Upper lobe of left lung (tissue), 6 donors: Measurements from ENCODE around the gene MPC1. TPM values are rescaled to one million over a fixed set of nuclear protein-coding genes. Genes with fewer than 3 reads are reported as not detected.

Experiments
- ATAC-seq, 2 donors: fragments of 200-7000 bp; cut with Tn5 transposase; one replicate each; pipeline ENCODE4 v1.9.1; 2022; ENCODE audit warnings: mild to moderate bottlenecking in 2 of 2, moderate library complexity in 2 of 2; ENCODE audit not compliant: low FRiP score in 2 of 2
- DNase-seq, 2 donors: peaks; one replicate each; pipeline ENCODE4 v3.0.0-alpha.2; 2019 to 2020
- H3K27ac ChIP-seq, 4 donors: fragments of 200-600 bp; sonication (generic); one replicate each; pipeline ENCODE4 v1.5.1; 2016 to 2019
- H3K27me3 ChIP-seq, 4 donors: fragments of 200-600 bp; sonication (generic); one replicate each; pipeline ENCODE4 v1.5.1; 2017 to 2019
- H3K36me3 ChIP-seq, 4 donors: fragments of 200-600 bp; sonication (generic); one replicate each; pipeline ENCODE4 v1.5.1; 2016 to 2019
- H3K4me1 ChIP-seq, 4 donors: fragments of 200-600 bp; sonication (generic); one replicate each; pipeline ENCODE4 v1.5.1; 2018 to 2019
- H3K4me3 ChIP-seq, 4 donors: fragments of 200-600 bp; sonication (generic); one replicate each; pipeline ENCODE4 v1.5.1; 2017 to 2019; ENCODE audit warnings: mild to moderate bottlenecking in 2 of 4, moderate library complexity in 1 of 4
- H3K9me3 ChIP-seq, 4 donors: fragments of 200-600 bp; sonication (generic); one replicate each; pipeline ENCODE4 v1.5.1; 2018 to 2019
- CTCF ChIP-seq, 6 experiments: fragments of 450-650 bp in 4 of 6; fragments of 200-600 bp in 2 of 6; sonication (generic) in 2 of 6; IDR thresholded peaks; one replicate each; pipeline ENCODE4 v1.5.1; 2016 to 2019; ENCODE audit warnings: antibody characterized with exemption in 6 of 6
- EP300 ChIP-seq, 4 donors: sonication (generic); formaldehyde crosslinking; IDR thresholded peaks; one replicate each; pipeline ENCODE4 v1.5.1; 2017; ENCODE audit warnings: antibody characterized with exemption in 4 of 4, control low read depth in 2 of 4
- POLR2A ChIP-seq, 4 donors: fragments of 450-650 bp; IDR thresholded peaks; one replicate each; pipeline ENCODE4 v1.5.1; 2016 to 2017; ENCODE audit warnings: antibody characterized with exemption in 4 of 4, mild to moderate bottlenecking in 2 of 4
- POLR2AphosphoS5 ChIP-seq, 2 donors: sonication (generic); formaldehyde crosslinking; IDR thresholded peaks; one replicate each; pipeline ENCODE4 v1.5.1; 2017; ENCODE audit warnings: antibody characterized with exemption in 2 of 2
- WGBS, 2 donors: methylation state at CpG; one replicate each; pipeline ENCODE4 v1.1.5; 2017 to 2018; 5-methylcytosine and 5-hydroxymethylcytosine counted together
- total RNA-seq, 6 donors: library from RNA; depleted of rRNA in 4 of 6; stranded (reverse); fragments of >200 nt in 4 of 6; gene quantifications; one replicate each; pipeline versions ENCODE4 v1.1.0 to v1.2.1, GENCODE V29; 2016 to 2021
- donor health status: DM: no; HTN: no; CAD: no; lungs with moderate emphysema.
- donor health status: DM: no; HTN: yes; CAD: no; lungs with severe emphysema.

Gene MPC1
- total RNA-seq, result 10 to 100 TPM; 17.8 to 74.2 (median 50.7) TPM

GRCh38 chr6:166382933-166383801 lies at the start of gene MPC1:
Gene MPC1 (minus strand): TSS chr6:166382940. CDS start chr6:166382876, 64 bp downstream.
- peak within 1 kb of the TSS; percentile 88 to 96 (median 91) for H3K4me3 ChIP-seq

GRCh38 chr6:166430269-166430668 lies 47.5 kb upstream of the MPC1 start:
- TF ChIP-seq POLR2A (IDR thresholded peaks at IDR 0.05) (no peak), POLR2AphosphoS5 (IDR thresholded peaks at IDR 0.05) (no peak), EP300 (IDR thresholded peaks at IDR 0.05) (no peak), CTCF (IDR thresholded peaks at IDR 0.05) (no peak)
- Histone ChIP-seq H3K27ac (no peak overlapping the region), H3K4me3 (no peak overlapping the region), H3K36me3 (peaks cover 20 to 60% (median 42%) of the 10 kb centered on the region in 4 donors), H3K4me1 (no peaks in the 10 kb centered on the region), H3K27me3 (no peaks in the 10 kb centered on the region), H3K9me3 (no peaks in the 10 kb centered on the region)
- ATAC-seq (no peak), DNase-seq (no peak)
- WGBS, 2 donors, result 96 to 97% methylated on average over 16 to 17 of the region's 17 CpGs

More at GRCh38 chr6:166382933-166383801, at the start of gene MPC1:
- TF ChIP-seq POLR2AphosphoS5 (IDR thresholded peaks at IDR 0.05) (peak; percentile 56 to 91), POLR2A (IDR thresholded peaks at IDR 0.05) (peak in 3 of 4 donors; percentile 67 to 89 (median 87)), CTCF (IDR thresholded peaks at IDR 0.05) (peak in 1 of 6 experiments; percentile 8), EP300 (IDR thresholded peaks at IDR 0.05) (no peak)
- Histone ChIP-seq H3K9me3 (no peaks in the 10 kb centered on the region), H3K27ac (peak within 1 kb of the TSS; percentile 90 to 94 (median 92)), H3K4me1 (peaks cover 13 to 41% (median 24%) of the 10 kb centered on the region in 4 donors), H3K27me3 (no peaks in the 10 kb centered on the region), H3K36me3 (no peaks in the 10 kb centered on the region)
- DNase-seq, result peak; percentile 97 to 100
- ATAC-seq, result peak; percentile 98
- 0 to 1% methylated on average over 17 to 31 of the region's 94 CpGs for WGBS, 2 donors

- WGBS, 2 donors, result 90 to 94% methylated on average over 12 of the region's 12 CpGs
- no peaks in the 10 kb centered on the region for H3K4me1 ChIP-seq
- H3K36me3 ChIP-seq, result peaks cover 14 to 64% (median 42%) of the 10 kb centered on the region in 4 donors
- H3K27me3 ChIP-seq, result no peaks in the 10 kb centered on the region
- peak in 1 of 2 donors; percentile 9 for DNase-seq
- TF ChIP-seq POLR2AphosphoS5 (IDR thresholded peaks at IDR 0.05) (no peak), POLR2A (IDR thresholded peaks at IDR 0.05) (no peak), CTCF (IDR thresholded peaks at IDR 0.05) (no peak), EP300 (IDR thresholded peaks at IDR 0.05) (no peak)
- no peak for ATAC-seq
- no peak overlapping the region for H3K4me3 ChIP-seq
- H3K9me3 ChIP-seq, result no peaks in the 10 kb centered on the region
- no peak overlapping the region for H3K27ac ChIP-seq
Observed at GRCh38 chr6:166424431-166424830, 41.7 kb upstream of the MPC1 start.

GRCh38 chr6:166423781-166424180 lies 41.0 kb upstream of the MPC1 start:
- Histone ChIP-seq H3K4me3 (no peak overlapping the region), H3K9me3 (no peaks in the 10 kb centered on the region), H3K27me3 (no peaks in the 10 kb centered on the region), H3K27ac (no peak overlapping the region), H3K4me1 (no peaks in the 10 kb centered on the region), H3K36me3 (peaks cover 13 to 66% (median 45%) of the 10 kb centered on the region in 4 donors)
- no peak for DNase-seq
- no peak for ATAC-seq
- 88 to 90% methylated on average over 7 of the region's 7 CpGs for WGBS, 2 donors
- TF ChIP-seq EP300 (IDR thresholded peaks at IDR 0.05) (no peak), POLR2A (IDR thresholded peaks at IDR 0.05) (no peak), CTCF (IDR thresholded peaks at IDR 0.05) (no peak), POLR2AphosphoS5 (IDR thresholded peaks at IDR 0.05) (no peak)
